Stimulated activated naive CD4-positive, alpha-beta T cell treated with Interleukin-2 at 50 U/mL for 16 hours (primary cell): Measurements from ENCODE around the gene ZNF214.
"Not testable (repeated sequence)": the region's sequence is repeated elsewhere in the genome, so short reads cannot be mapped to it uniquely, and the experiment has no call there.

Experiments used
- DNase-seq: peaks from one replicate; lab custom pipeline; 2025; lab: John Stamatoyannopoulos, UW

Gene ZNF214

GRCh38 chr11:6988506-6988905 is 31.6 kb downstream of the ZNF214 start:
- DNase-seq: no peak

- no peak for DNase-seq
Measured at GRCh38 chr11:6986487-6986886, 33.7 kb downstream of the ZNF214 start.

DNA sequence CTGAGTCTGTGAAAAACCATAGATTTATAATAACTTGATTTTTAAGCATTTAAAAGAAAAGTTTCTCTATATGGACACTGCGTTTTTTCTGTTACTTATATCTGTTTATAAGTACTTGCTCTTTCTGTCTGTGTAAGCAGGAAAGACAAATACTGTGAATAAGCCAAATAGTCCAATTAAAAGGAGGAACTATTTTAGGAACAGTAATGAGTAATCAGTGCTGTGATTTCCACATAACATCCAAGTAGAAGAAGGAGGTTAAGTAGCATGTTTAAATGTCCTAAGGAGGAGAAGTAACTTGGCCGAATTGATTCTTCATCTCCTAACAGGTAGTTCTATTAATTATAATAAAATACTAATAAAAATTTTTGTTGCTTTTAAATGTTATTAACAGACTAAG is 40.8 kb downstream of the ZNF214 start:
- no peak for DNase-seq

DNA sequence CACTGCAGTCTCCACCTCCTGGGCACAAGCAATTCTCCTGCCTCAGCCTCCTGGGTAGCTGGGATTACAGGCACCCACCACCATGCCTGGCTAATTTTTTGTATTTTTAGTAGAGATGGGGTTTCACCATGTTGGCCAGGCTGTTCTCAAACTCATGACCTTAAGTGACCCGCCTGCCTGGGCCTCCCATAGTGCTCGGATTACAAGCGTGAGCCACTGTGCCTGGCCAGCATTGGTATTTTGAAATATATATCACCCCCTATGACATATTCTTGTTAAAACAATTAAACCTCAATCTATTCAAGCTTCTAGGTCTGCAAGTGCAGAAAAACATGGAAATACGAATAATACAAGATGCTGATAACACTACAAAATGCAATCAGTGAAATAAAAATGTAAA is 50.3 kb downstream of the ZNF214 start:
- not testable (repeated sequence) for DNase-seq

- no peak for DNase-seq
Measured at GRCh38 chr11:6968816-6969215, 51.3 kb downstream of the ZNF214 start.

GRCh38 chr11:6962673-6963072 is 57.5 kb downstream of the ZNF214 start:
- no peak for DNase-seq

DNA sequence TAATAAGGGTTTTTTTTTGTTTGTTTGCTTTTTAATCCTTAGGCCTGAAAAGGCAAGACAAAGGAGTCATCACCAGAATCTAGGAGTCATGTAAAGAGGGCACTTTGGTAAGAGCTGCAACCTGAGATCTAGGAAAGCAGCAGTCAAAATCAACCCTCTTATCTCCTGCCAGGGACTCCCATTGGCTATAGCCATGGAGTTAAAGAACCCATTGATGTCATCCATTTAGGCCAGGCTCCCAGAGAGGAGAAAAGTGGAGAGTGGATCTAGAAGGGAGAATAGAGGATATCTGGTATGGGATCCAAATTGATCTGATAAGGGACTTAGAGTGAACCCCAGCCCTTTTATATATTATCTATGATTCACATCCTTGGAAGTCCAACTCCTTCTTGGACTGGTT is 58.0 kb downstream of the ZNF214 start:
- DNase-seq: no peak

DNA sequence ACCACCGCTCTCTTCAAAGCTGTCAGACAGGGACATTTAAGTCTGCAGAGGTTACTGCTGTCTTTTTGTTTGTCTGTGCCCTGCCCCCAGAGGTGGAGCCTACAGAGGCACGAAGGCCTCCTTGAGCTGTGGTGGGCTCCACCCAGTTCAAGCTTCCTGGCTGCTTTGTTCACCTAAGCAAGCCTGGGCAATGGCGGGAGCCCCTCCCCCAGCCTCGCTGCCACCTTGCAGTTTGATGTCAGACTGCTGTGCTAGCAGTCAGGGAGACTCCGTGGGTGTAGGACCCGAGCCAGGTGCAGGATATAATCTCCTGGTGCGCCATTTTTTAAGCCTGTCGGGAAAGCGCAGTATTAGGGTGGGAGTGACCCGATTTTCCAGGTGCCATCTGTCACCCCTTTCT is 65.9 kb downstream of the ZNF214 start:
- DNase-seq: not testable (repeated sequence)
